HepG2 (cell line): Measurements from ENCODE around the gene CTSW. TPM values are rescaled to one million over a fixed set of nuclear protein-coding genes. Genes with fewer than 3 reads are reported as not detected.

ENCODE experiments used
- EEA1 ChIP-seq: sonication (generic); formaldehyde crosslinking; IDR thresholded peaks from 2 replicates; pipeline ENCODE4 v1.5.1; 2020; ENCODE audit warnings: mild to moderate bottlenecking, missing genetic modification reagents, borderline replicate concordance
- HDAC2 ChIP-seq: sonication (generic); formaldehyde crosslinking; IDR thresholded peaks from 2 replicates; pipeline ENCODE4 v1.4.0; 2020; ENCODE audit warnings: missing genetic modification reagents
- HNRNPL ChIP-seq: fragments of 200-400 bp; formaldehyde crosslinking; IDR thresholded peaks from 2 replicates; pipeline ENCODE4 v1.6.1; 2017; ENCODE audit warnings: mild to moderate bottlenecking, low read depth, low read length
- KDM2A ChIP-seq: sonication (generic); formaldehyde crosslinking; IDR thresholded peaks from 2 replicates; pipeline ENCODE4 v1.4.0; 2020; ENCODE audit warnings: low read depth, missing genetic modification reagents, borderline replicate concordance
- KLF9 ChIP-seq: IDR thresholded peaks from 2 replicates; pipeline ENCODE4 v1.6.1; 2016; ENCODE audit warnings: low read depth
- MTA1 ChIP-seq: sonication (generic); formaldehyde crosslinking; IDR thresholded peaks from 2 replicates; pipeline ENCODE4 v1.4.0; 2020; ENCODE audit warnings: missing genetic modification reagents, mild to moderate bottlenecking, borderline replicate concordance
- MYNN ChIP-seq: sonication (generic); formaldehyde crosslinking; IDR thresholded peaks from 2 replicates; pipeline ENCODE4 v1.4.0; 2020; ENCODE audit warnings: mild to moderate bottlenecking, low read depth, missing genetic modification reagents
- NFE2L2 ChIP-seq: fragments of 150-350 bp; IDR thresholded peaks from 2 replicates; pipeline ENCODE4 v1.6.1; 2014; ENCODE audit warnings: low read length
- SMAD1 ChIP-seq: sonication (generic); formaldehyde crosslinking; IDR thresholded peaks from 2 replicates; pipeline ENCODE4 v1.4.0; 2020; ENCODE audit warnings: missing genetic modification reagents, low read depth, mild to moderate bottlenecking, borderline replicate concordance
- SP1 ChIP-seq, 2 experiments: fragments of 450-650 bp in 1 of 2; sonication (generic) in 1 of 2; formaldehyde crosslinking in 1 of 2; IDR thresholded peaks; 2 replicates each; pipeline versions ENCODE4 v1.4.0 to v1.6.1; 2016 to 2020; ENCODE audit warnings: missing genetic modification reagents in 1 of 2
- SRSF4 ChIP-seq: fragments of 200-400 bp; formaldehyde crosslinking; IDR thresholded peaks from one replicate; pipeline ENCODE4 v1.6.1; 2018; ENCODE audit warnings: mild to moderate bottlenecking, low read depth, low read length, moderate library complexity; ENCODE audit not compliant: poor library complexity, severe bottlenecking
- TRIM24 ChIP-seq: sonication (generic); formaldehyde crosslinking; IDR thresholded peaks from 2 replicates; pipeline ENCODE4 v1.8.0; 2022; ENCODE audit warnings: mild to moderate bottlenecking, missing genetic modification reagents
- ZBTB21 ChIP-seq: sonication (generic); formaldehyde crosslinking; IDR thresholded peaks from 2 replicates; pipeline ENCODE4 v1.4.0; 2020; ENCODE audit warnings: missing genetic modification reagents
- ZMYM4 ChIP-seq: sonication (generic); formaldehyde crosslinking; IDR thresholded peaks from 2 replicates; pipeline ENCODE4 v1.8.1; 2023; ENCODE audit warnings: mild to moderate bottlenecking, missing genetic modification reagents
- ZNF160 ChIP-seq: sonication (generic); formaldehyde crosslinking; IDR thresholded peaks from 2 replicates; pipeline ENCODE4 v1.8.0; 2022; ENCODE audit warnings: mild to moderate bottlenecking, inconsistent platforms, missing genetic modification reagents
- ZNF451 ChIP-seq: sonication (generic); formaldehyde crosslinking; IDR thresholded peaks from 2 replicates; pipeline ENCODE4 v1.5.0; 2020; ENCODE audit warnings: mild to moderate bottlenecking, missing genetic modification reagents
- ZNF703 ChIP-seq: sonication (generic); formaldehyde crosslinking; IDR thresholded peaks from 2 replicates; pipeline ENCODE4 v1.5.1; 2020; ENCODE audit warnings: missing genetic modification reagents, mild to moderate bottlenecking, moderate library complexity, borderline replicate concordance
- ZNF780A ChIP-seq: sonication (generic); formaldehyde crosslinking; IDR thresholded peaks from 2 replicates; pipeline ENCODE4 v1.8.0; 2022; ENCODE audit warnings: mild to moderate bottlenecking, missing genetic modification reagents, moderate library complexity
- ZNF891 ChIP-seq: sonication (generic); formaldehyde crosslinking; IDR thresholded peaks from 2 replicates; pipeline ENCODE4 v1.5.0; 2020; ENCODE audit warnings: mild to moderate bottlenecking, missing genetic modification reagents
- polyA plus RNA-seq, 8 experiments: library from polyadenylated mRNA; depleted of rRNA in 3 of 8; stranded (reverse) in 7 of 8; unstranded in 1 of 8; fragments of >200 nt; fragmentation: Illumina TruSeq in 4 of 8; extraction: Trizol in 4 of 8; gene quantifications; 2 replicates each; pipeline versions ENCODE4 v1.2.1 to v1.2.3, GENCODE V29; 2011 to 2016; ENCODE audit warnings: low read depth in 4 of 8, missing spikeins in 1 of 8, mixed read lengths in 1 of 8; ENCODE audit not compliant: insufficient read depth in 1 of 8
- total RNA-seq, 5 experiments: library from RNA; depleted of rRNA; stranded (reverse); fragments of >200 nt; fragmentation: Illumina TruSeq; extraction: Trizol; gene quantifications; 2 replicates each; pipeline ENCODE4 v1.2.3, GENCODE V29; 2016; ENCODE audit warnings: low read depth in 1 of 5
- TF ChIP-seq, protein P1 (sequence below): sonication (generic); formaldehyde crosslinking; IDR thresholded peaks from 2 replicates; pipeline ENCODE4 v1.9.0; 2021; ENCODE audit warnings: missing genetic modification reagents, mild to moderate bottlenecking, borderline replicate concordance
- TF ChIP-seq, protein P2 (sequence below): sonication (generic); formaldehyde crosslinking; IDR thresholded peaks from 2 replicates; pipeline ENCODE4 v1.4.0; 2020; ENCODE audit warnings: low read depth, missing genetic modification reagents
- TF ChIP-seq, protein P3 (sequence below): sonication (generic); formaldehyde crosslinking; IDR thresholded peaks from 2 replicates; pipeline ENCODE4 v1.4.0; 2020; ENCODE audit warnings: missing genetic modification reagents

Gene CTSW
- total and polyA plus RNA-seq, 2 of the 13 experiments (the other 11 are each of a cell fraction or from before 2014, with no cell fraction given): 0.09 TPM; not detected in 1

- TF ChIP-seq SRSF4: no peak
- TF ChIP-seq, protein P1, sequence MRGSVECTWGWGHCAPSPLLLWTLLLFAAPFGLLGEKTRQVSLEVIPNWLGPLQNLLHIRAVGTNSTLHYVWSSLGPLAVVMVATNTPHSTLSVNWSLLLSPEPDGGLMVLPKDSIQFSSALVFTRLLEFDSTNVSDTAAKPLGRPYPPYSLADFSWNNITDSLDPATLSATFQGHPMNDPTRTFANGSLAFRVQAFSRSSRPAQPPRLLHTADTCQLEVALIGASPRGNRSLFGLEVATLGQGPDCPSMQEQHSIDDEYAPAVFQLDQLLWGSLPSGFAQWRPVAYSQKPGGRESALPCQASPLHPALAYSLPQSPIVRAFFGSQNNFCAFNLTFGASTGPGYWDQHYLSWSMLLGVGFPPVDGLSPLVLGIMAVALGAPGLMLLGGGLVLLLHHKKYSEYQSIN (CRISPR knock-in tag): no peak
- TF ChIP-seq MYNN (CRISPR knock-in tag): no peak
- TF ChIP-seq HDAC2 (CRISPR knock-in tag): no peak
- TF ChIP-seq MTA1 (CRISPR knock-in tag): no peak; the same call in 1 of the 2 replicates
- TF ChIP-seq KLF9: no peak
- no peak for TF ChIP-seq ZNF891 (CRISPR knock-in tag)
- no peak for TF ChIP-seq EEA1 (CRISPR knock-in tag)
- TF ChIP-seq ZNF160 (CRISPR knock-in tag): no peak
- no peak for TF ChIP-seq KDM2A (CRISPR knock-in tag)
- no peak for TF ChIP-seq ZNF703 (CRISPR knock-in tag)
- no peak for TF ChIP-seq ZNF780A (CRISPR knock-in tag)
- TF ChIP-seq, protein P2, sequence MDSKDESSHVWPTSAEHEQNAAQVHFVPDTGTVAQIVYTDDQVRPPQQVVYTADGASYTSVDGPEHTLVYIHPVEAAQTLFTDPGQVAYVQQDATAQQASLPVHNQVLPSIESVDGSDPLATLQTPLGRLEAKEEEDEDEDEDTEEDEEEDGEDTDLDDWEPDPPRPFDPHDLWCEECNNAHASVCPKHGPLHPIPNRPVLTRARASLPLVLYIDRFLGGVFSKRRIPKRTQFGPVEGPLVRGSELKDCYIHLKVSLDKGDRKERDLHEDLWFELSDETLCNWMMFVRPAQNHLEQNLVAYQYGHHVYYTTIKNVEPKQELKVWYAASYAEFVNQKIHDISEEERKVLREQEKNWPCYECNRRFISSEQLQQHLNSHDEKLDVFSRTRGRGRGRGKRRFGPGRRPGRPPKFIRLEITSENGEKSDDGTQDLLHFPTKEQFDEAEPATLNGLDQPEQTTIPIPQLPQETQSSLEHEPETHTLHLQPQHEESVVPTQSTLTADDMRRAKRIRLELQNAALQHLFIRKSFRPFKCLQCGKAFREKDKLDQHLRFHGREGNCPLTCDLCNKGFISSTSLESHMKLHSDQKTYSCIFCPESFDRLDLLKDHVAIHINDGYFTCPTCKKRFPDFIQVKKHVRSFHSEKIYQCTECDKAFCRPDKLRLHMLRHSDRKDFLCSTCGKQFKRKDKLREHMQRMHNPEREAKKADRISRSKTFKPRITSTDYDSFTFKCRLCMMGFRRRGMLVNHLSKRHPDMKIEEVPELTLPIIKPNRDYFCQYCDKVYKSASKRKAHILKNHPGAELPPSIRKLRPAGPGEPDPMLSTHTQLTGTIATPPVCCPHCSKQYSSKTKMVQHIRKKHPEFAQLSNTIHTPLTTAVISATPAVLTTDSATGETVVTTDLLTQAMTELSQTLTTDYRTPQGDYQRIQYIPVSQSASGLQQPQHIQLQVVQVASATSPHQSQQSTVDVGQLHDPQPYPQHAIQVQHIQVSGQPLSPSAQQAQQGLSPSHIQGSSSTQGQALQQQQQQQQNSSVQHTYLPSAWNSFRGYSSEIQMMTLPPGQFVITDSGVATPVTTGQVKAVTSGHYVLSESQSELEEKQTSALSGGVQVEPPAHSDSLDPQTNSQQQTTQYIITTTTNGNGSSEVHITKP (CRISPR knock-in tag): no peak
- no peak for TF ChIP-seq ZNF451
- no peak for TF ChIP-seq NFE2L2
- TF ChIP-seq HNRNPL: no peak
- no peak for TF ChIP-seq ZMYM4 (CRISPR knock-in tag)
- no peak for TF ChIP-seq SP1 (IDR thresholded peaks at IDR 0.05)
- no peak for TF ChIP-seq SP1 (CRISPR knock-in tag; IDR thresholded peaks at IDR 0.05)
- TF ChIP-seq, protein P3, sequence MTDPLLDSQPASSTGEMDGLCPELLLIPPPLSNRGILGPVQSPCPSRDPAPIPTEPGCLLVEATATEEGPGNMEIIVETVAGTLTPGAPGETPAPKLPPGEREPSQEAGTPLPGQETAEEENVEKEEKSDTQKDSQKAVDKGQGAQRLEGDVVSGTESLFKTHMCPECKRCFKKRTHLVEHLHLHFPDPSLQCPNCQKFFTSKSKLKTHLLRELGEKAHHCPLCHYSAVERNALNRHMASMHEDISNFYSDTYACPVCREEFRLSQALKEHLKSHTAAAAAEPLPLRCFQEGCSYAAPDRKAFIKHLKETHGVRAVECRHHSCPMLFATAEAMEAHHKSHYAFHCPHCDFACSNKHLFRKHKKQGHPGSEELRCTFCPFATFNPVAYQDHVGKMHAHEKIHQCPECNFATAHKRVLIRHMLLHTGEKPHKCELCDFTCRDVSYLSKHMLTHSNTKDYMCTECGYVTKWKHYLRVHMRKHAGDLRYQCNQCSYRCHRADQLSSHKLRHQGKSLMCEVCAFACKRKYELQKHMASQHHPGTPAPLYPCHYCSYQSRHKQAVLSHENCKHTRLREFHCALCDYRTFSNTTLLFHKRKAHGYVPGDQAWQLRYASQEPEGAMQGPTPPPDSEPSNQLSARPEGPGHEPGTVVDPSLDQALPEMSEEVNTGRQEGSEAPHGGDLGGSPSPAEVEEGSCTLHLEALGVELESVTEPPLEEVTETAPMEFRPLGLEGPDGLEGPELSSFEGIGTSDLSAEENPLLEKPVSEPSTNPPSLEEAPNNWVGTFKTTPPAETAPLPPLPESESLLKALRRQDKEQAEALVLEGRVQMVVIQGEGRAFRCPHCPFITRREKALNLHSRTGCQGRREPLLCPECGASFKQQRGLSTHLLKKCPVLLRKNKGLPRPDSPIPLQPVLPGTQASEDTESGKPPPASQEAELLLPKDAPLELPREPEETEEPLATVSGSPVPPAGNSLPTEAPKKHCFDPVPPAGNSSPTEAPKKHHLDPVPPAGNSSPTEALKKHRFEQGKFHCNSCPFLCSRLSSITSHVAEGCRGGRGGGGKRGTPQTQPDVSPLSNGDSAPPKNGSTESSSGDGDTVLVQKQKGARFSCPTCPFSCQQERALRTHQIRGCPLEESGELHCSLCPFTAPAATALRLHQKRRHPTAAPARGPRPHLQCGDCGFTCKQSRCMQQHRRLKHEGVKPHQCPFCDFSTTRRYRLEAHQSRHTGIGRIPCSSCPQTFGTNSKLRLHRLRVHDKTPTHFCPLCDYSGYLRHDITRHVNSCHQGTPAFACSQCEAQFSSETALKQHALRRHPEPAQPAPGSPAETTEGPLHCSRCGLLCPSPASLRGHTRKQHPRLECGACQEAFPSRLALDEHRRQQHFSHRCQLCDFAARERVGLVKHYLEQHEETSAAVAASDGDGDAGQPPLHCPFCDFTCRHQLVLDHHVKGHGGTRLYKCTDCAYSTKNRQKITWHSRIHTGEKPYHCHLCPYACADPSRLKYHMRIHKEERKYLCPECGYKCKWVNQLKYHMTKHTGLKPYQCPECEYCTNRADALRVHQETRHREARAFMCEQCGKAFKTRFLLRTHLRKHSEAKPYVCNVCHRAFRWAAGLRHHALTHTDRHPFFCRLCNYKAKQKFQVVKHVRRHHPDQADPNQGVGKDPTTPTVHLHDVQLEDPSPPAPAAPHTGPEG (CRISPR knock-in tag): no peak
- TF ChIP-seq SMAD1 (CRISPR knock-in tag): no peak
- TF ChIP-seq ZBTB21 (CRISPR knock-in tag): no peak
- no peak for TF ChIP-seq TRIM24
These were observed 18.5 kb upstream of the CTSW start (continued) for GRCh38 chr11:65861165-65861505.
